ENCODE data around the gene DENND11.

GRCh38 chr7:141715018-141715417 is 13.1 kb upstream of the DENND11 start:
- TF ChIP-seq, protein P1, sequence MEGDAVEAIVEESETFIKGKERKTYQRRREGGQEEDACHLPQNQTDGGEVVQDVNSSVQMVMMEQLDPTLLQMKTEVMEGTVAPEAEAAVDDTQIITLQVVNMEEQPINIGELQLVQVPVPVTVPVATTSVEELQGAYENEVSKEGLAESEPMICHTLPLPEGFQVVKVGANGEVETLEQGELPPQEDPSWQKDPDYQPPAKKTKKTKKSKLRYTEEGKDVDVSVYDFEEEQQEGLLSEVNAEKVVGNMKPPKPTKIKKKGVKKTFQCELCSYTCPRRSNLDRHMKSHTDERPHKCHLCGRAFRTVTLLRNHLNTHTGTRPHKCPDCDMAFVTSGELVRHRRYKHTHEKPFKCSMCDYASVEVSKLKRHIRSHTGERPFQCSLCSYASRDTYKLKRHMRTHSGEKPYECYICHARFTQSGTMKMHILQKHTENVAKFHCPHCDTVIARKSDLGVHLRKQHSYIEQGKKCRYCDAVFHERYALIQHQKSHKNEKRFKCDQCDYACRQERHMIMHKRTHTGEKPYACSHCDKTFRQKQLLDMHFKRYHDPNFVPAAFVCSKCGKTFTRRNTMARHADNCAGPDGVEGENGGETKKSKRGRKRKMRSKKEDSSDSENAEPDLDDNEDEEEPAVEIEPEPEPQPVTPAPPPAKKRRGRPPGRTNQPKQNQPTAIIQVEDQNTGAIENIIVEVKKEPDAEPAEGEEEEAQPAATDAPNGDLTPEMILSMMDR (IDR thresholded peaks at IDR 0.05) = no peak
- TF ChIP-seq ZFX (IDR thresholded peaks at IDR 0.05; ENCODE audit: borderline replicate concordance) = no peak
